ENCODE results near the gene WIZ. TPM values are rescaled to one million over a fixed set of nuclear protein-coding genes. Genes with fewer than 3 reads are reported as not detected.

Gene WIZ
- total and polyA plus RNA-seq, 2 of the 8 experiments (the other 6 are each of a cell fraction or from before 2014, with no cell fraction given): 12.5 to 33.2 TPM

- Histone ChIP-seq H3K4me1 (replicated peaks in 1 of 4; ENCODE audit: control insufficient read depth in 3 of 4, insufficient read depth in 4 of 4, low read length in 3 of 4) (no peaks in the 10 kb centered on the region), H2BK5ac (ENCODE audit: low read depth, low read length) (no peak overlapping the region), H3K18ac (ENCODE audit: extremely low read depth, low read length) (no peak overlapping the region), H2BK12ac (ENCODE audit: low read depth, low read length) (no peak overlapping the region), H3K9me3 (ENCODE audit: insufficient read depth in 2 of 2, low read depth in 1 of 2, low read length in 1 of 2) (no peaks in the 10 kb centered on the region), H3K23me2 (ENCODE audit: low read depth, low read length) (no peaks in the 10 kb centered on the region), H2BK15ac (ENCODE audit: low read length) (no peak overlapping the region), H2BK120ac (replicated peaks; ENCODE audit: low read depth, low read length) (no peak overlapping the region), H2AK5ac (ENCODE audit: low read depth, low read length) (no peak overlapping the region), H4K5ac (ENCODE audit: insufficient read length, low read depth, low read length) (no peak overlapping the region), H4K8ac (ENCODE audit: extremely low read depth, insufficient read depth, low read length) (no peak overlapping the region), H2BK20ac (ENCODE audit: low read length) (no peak overlapping the region), H3K27me3 (replicated peaks in 1 of 4; ENCODE audit: control insufficient read depth in 3 of 4, extremely low read depth in 1 of 4, insufficient read depth in 3 of 4, low read length in 3 of 4) (no peaks in the 10 kb centered on the region), H3K23ac (ENCODE audit: insufficient read length) (no peak overlapping the region), H3K36me3 (ENCODE audit: control insufficient read depth in 2 of 4, insufficient read depth in 4 of 4, low read length in 3 of 4) (peaks cover 19 to 48% (median 33%) of the 10 kb centered on the region in 4 experiments), H4K91ac (replicated peaks; ENCODE audit: insufficient read length, low read length) (no peak overlapping the region), H3K4me2 (ENCODE audit: insufficient read depth in 1 of 2, low read depth in 2 of 2, low read length in 2 of 2) (no peak overlapping the region), H3K79me1 (ENCODE audit: low read depth, low read length) (peaks cover 6% of the 10 kb centered on the region; the same call in 1 of the 2 replicates), H2AFZ (ENCODE audit: low read length) (no peak overlapping the region), H3K27ac (ENCODE audit: low read depth, low read length) (no peak overlapping the region), H3K9ac (replicated peaks in 1 of 4; ENCODE audit: extremely low read depth in 1 of 4, low read depth in 3 of 4, low read length in 3 of 4) (no peak overlapping the region), H3K14ac (ENCODE audit: insufficient read length) (no peak overlapping the region), H3K56ac (replicated peaks; ENCODE audit: insufficient read length, low read depth, low read length) (no peak overlapping the region), H3K79me2 (ENCODE audit: control insufficient read depth in 1 of 2, insufficient read depth in 2 of 2, low read length in 2 of 2) (peaks cover 3 to 25% of the 10 kb centered on the region in 2 experiments; a peak in 2 of 4 replicates), H3K4ac (replicated peaks; ENCODE audit: insufficient read length, low read depth, low read length) (no peak overlapping the region), H4K20me1 (replicated peaks in 1 of 2; ENCODE audit: control insufficient read depth in 1 of 2, insufficient read depth in 2 of 2, low read length in 2 of 2) (peaks cover 10 to 13% of the 10 kb centered on the region in 2 experiments), H3K4me3 (ENCODE audit: extremely low read depth in 1 of 4, insufficient read depth in 2 of 4, low read depth in 3 of 4, low read length in 4 of 4) (no peak overlapping the region)
- POLR2A ChIA-PET (ENCODE audit: partially characterized antibody): interaction anchor here (1.3 to 1.5 kb wide), 2 partner anchors 21 to 25 kb away, joined by 4 to 5 read pairs; partner anchors contain the start of gene AKAP8L
- no peak for FAIRE-seq
- CTCF ChIA-PET (ENCODE audit: partially characterized antibody): interaction anchor here (0.6 kb wide), 1 partner anchor 172 kb away, joined by 3 read pairs; no protein-coding TSS in a partner anchor
- no peak for DNase-seq (ENCODE audit: low read depth in 1 of 2, low spot score in 2 of 2)
- TF ChIP-seq SP2 (IDR thresholded peaks at IDR 0.05; ENCODE audit: low read length) (no peak), POU5F1 (IDR thresholded peaks at IDR 0.05; ENCODE audit: low read depth, low read length) (no peak), FOSL1 (IDR thresholded peaks at IDR 0.05; ENCODE audit: insufficient read depth, low read depth, low read length) (no peak), RAD21 (IDR thresholded peaks at IDR 0.05 in 1 of 2, conservative IDR thresholded peaks at IDR 0.05 in 1 of 2; ENCODE audit: low read depth in 2 of 2, low read length in 2 of 2) (no peak), GTF2F1 (IDR thresholded peaks at IDR 0.05; ENCODE audit: borderline replicate concordance, low read depth, low read length) (no peak), RXRA (IDR thresholded peaks at IDR 0.05; ENCODE audit: insufficient read depth, low read depth, low read length) (no peak), RFX5 (IDR thresholded peaks at IDR 0.05; ENCODE audit: borderline replicate concordance, low read depth, low read length) (no peak), TEAD4 (IDR thresholded peaks at IDR 0.05; ENCODE audit: low read depth, low read length) (no peak), EZH2 (IDR thresholded peaks at IDR 0.05; ENCODE audit: low read depth, low read length, severe bottlenecking) (no peak)
Observed at GRCh38 chr19:15393963-15394362, 55.8 kb downstream of the WIZ start.

Measured in H1 (cell line).